GM19193 (cell line): ENCODE measurements around the gene PRRC2B.

Source experiments
- POLR2A ChIP-seq: IDR thresholded peaks from 4 replicates; pipeline ENCODE4 v1.6.1; 2011; ENCODE audit not compliant: insufficient read depth, insufficient read length; ENCODE audit errors: extremely low read depth

Gene PRRC2B

DNA sequence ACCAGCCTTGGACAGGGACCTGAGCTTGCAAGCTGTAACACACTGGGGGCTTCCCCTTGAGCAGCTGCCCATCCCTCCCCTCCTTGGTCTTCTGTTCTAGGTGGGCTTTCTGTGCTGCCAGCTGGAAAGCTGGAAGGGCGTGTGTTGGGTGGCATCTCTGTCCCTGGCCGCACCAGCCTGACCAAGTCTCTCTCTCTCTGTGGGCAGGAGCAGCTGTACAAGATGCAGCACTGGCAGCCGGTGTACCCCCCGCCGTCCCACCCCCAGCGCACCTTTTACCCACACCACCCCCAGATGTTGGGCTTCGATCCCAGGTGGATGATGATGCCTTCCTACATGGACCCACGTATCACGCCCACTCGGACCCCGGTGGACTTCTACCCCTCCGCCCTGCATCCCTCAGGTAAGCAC, 76.7 kb downstream of the PRRC2B start:
- TF ChIP-seq POLR2A = no peak

DNA sequence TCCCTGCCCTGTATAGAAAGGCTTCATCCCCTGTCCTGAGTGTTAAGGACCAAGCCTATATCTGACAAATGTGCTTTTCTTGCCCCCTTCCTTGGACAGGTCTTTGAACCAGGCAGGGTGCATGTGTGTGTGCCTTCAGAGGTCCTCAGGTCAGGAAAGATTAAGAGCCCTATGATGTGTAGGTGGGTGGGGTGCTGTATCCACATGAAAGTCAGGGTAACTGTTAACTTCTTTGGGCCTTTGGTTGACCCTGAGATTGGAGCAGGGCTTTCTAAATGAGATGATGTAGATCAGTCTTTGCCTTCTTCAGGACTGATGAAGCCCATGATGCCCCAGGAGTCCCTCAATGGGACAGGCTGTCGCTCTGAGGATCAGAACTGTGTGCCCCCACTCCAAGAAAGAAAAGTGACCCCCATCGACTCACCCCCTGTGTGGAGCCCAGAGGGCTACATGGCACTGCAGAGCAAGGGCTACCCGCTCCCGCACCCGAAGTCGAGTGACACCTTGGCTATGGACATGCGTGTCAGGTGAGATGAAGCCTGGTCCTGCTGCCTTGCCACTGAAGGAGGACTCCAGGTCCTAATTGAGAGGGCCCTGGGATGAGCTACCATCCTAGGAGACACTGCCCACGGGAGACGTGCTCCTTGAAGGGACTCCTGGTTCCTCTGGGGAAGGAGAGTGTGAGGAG, 79.5 kb downstream of the PRRC2B start:
- no peak for TF ChIP-seq POLR2A

DNA sequence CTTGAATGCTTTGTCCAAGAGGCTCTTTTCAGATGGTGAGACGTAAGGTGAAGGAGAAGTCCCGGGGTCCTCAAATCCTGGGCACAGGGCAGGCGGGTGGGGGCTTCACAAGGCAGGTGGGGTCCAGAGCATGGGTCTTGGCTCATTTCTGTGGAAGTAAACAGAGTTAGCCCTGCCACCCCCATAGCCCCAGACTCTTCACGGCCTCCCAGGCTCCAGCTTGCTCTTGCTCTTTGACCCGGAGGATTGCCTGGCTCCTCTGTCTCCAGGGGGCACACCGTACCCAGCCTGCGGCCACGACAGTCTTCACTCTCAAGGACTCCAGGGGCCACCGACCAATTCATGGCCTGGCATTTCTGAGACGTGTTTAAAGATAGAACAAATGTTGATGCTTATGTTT, 80.0 kb downstream of the PRRC2B start:
- no peak for TF ChIP-seq POLR2A

DNA sequence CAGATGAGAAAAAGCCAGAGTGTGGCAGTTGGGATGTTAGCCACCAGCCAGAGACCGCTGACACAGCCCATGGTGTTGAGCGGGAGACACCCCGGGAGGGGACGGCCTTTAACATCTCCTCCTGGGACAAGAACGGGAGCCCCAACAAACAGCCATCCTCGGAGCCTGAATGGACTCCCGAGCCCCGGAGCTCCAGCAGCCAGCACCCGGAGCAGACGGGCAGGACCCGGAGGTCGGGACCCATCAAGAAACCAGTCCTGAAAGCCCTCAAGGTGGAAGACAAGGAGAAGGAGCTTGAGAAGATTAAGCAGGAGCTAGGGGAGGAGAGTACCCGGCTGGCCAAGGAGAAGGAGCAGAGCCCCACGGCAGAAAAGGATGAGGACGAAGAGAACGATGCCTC, 80.8 kb downstream of the PRRC2B start:
- TF ChIP-seq POLR2A = no peak

GRCh38 chr9:131475111-131475955, 81.4 kb downstream of the PRRC2B start:
- TF ChIP-seq POLR2A = no peak

DNA sequence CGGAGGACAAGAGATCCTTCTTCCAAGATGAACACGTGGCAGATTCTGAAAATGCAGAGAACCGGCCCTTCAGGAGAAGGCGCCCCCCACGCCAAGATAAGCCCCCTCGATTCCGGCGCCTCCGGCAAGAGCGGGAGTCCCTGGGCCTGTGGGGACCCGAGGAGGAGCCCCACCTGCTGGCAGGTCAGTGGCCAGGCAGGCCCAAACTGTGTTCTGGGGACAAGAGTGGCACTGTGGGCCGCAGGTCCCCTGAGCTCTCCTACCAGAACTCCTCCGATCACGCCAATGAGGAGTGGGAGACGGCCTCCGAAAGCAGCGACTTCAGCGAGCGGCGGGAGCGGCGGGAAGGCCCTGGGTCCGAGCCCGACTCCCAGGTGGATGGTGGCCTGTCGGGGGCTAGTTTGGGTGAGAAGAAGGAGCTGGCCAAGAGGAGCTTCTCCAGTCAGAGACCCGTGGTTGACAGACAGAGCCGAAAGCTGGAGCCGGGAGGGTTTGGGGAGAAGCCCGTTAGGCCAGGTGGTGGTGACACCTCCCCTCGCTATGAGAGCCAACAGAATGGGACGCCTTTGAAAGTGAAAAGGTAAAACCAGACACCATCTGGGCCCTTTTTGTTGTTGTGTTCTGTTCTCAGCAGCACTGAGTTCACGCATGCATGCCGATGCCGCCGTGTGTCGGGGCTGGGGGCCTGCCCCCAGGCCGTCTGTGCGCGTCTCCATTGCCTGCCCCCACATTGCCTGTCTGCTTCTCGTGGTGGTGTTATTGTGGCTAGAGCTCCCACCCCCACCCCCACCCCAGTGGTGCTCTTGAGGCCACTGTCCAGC, 82.3 kb downstream of the PRRC2B start:
- TF ChIP-seq POLR2A = no peak

DNA sequence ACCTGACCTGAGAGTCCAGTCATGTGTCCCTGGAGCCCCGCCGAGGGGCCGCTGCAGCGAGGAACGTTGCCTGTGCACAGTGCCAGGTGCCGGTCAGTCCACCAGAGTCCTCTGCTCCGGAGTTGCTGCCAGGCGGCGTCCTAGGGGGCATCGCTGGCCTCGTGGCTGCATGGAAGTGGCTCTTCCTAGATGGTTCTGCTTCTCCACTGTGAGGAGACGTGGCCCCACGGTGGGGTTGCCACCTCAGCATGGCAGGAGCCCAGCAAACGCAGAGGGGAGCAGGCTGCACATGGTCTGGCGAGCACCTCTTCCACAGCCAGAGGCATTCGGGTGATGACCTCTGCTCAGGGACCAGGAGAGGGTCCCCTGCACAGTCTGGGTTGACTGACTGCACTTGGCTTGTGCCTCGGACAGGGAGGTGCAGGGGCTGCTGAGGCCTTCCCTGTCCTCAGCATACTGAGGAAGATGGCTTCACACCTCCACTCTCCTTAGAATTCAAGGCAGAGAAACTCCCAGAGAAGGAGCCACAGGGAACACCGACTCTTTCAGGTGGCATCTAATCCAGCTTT, 83.0 kb downstream of the PRRC2B start:
- TF ChIP-seq POLR2A = no peak

DNA sequence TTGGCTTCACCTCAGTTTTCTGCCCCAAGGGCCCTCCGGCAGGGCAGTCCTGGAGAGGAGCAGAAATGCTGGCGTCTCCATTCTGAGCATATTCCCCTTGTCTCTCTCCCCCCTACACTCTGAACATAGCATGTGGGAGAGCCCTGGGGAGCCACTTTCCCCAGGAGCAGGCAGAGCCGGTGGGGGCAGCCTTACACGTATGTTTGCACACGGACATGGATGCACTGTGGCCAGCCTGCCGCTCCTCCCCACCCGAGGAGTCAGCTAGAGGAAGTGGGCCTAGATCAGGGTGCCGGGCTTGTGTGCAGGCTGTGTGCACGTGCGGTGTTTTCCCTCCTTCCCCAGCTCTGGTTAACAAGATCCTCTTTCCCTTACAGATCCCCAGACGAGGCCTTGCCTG, 83.5 kb downstream of the PRRC2B start:
- TF ChIP-seq POLR2A = no peak

DNA sequence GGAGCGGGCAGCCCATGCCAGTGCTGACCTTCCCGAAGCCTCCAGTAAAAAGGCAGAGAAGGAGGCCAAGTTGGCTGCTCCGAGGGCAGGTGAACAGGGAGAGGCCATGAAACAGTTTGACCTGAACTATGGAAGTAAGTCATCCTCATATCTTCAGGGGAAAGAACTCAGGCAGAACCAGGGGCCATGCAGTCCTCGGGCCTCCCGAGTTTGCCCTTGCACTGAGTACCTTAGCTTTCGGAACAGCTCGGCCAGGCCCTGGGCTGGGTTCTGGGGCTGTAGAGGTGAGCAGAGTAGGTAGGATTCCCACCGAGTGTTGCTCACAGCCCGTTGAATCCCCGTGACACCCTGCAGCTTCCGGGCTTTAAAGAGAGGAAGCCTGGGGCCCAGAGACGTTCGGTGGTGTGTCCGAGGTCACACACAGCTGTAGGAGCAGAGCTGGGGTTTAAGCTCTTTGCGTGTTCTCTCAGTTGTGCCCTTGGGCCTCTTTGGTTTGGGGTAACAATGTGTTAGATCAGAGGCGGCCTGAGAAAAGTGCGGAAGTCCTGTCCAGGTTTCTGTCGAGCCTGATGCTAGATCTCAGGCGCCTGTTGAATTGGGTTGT, 84.0 kb downstream of the PRRC2B start:
- no peak for TF ChIP-seq POLR2A

- no peak for TF ChIP-seq POLR2A
Observed at GRCh38 chr9:131478421-131478868, 84.6 kb downstream of the PRRC2B start.

- TF ChIP-seq POLR2A = no peak
Observed at GRCh38 chr9:131478911-131479310, 85.0 kb downstream of the PRRC2B start.

- no peak for TF ChIP-seq POLR2A
Observed at GRCh38 chr9:131480258-131480657, 86.4 kb downstream of the PRRC2B start.

DNA sequence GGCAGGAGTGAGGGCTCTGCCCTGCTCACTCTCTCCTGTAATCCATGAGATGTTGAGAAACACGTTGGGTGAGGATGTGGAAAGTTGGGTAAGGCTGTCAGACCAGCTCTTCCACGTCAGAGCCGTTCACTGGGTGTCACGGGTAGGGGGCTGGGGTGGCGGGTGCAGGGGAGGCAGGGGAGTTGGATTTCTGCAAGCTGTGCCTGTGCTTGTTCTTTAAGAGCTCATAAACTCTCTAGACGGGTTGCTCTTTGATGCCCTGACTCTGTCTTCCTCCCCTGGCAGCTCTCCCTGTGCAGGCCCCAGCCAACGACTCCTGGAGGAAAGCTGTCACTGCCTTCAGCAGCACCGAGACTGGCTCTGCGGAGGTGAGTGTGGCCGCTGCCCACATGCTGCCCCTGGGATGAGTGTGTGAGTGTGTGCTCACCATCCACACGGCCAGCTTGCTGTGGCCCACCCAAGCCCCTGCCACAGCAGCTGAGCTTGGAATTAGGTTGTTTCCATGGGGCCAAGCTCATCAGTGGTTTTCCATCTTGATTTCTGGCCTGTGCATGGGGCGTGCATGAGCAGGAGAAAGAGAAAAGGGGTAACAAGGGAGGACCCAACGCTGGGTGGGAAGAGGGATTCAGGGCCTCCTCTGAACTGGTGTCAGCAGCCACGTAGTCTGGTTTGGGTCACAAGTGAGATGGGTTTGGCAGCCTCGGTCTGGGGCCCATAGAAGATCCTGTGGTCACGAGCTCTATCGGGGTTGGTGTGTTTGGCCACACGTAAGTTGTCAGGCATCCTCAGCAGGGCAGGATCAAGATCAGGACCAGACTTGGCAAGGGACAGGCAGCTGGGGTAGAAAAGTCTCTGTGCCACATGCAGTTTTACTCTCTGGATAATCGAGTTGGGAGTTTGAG, 87.8 kb downstream of the PRRC2B start:
- TF ChIP-seq POLR2A = no peak
